Upper lobe of left lung (tissue), 4 donors: ENCODE measurements around the gene TUBB.

Experiments used
- EP300 ChIP-seq, 4 donors: sonication (generic); formaldehyde crosslinking; IDR thresholded peaks; one replicate each; pipeline ENCODE4 v1.5.1; 2017; ENCODE audit warnings: antibody characterized with exemption in 4 of 4, control low read depth in 2 of 4
- POLR2A ChIP-seq, 4 donors: fragments of 450-650 bp; IDR thresholded peaks; one replicate each; pipeline ENCODE4 v1.5.1; 2016 to 2017; ENCODE audit warnings: antibody characterized with exemption in 4 of 4, mild to moderate bottlenecking in 2 of 4

DNA sequence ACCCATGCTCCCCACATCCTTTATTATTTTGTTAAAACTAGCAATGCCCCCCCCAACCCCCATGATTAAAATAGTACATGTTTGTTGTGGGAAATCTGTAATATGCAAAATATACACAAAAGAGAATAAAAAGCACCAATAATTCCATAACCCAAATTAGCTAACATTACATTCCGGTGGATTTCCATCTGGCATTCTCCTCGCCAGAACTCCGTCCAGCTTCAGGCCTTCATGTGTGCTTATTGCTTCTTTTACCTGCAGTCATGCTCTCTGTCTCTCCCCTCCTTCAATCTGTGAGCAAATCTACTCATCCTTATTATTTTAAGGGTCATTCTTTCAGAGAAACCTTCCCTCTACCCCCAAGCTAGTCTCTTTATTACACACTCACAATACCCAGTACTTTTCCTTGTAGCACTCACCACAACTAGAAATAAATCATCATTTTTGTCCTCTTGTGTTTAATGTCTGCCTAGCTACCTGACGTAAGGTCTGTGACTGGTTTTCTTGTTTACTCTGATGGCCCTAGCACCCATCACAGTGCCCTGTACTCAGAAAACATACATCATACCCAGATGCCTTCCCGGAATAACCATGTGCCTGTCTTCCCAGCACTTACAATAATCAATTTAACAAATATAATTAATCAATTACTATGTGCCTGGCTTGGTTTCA lies 49.8 kb downstream of the TUBB start:
- no peak for TF ChIP-seq POLR2A (IDR thresholded peaks at IDR 0.05)
- no peak for TF ChIP-seq EP300 (IDR thresholded peaks at IDR 0.05)
